ENCODE measurements around the gene STXBP5L. TPM values are rescaled to one million over a fixed set of nuclear protein-coding genes. Genes with fewer than 3 reads are reported as not detected.

The STXBP5L gene
- total RNA-seq, 6 experiments from 2014 or later, result 0.07 to 0.09 TPM; not detected in 4

GRCh38 chr3:121126707-121127035, 218.7 kb downstream of the STXBP5L start:
- Mint-ChIP-seq H3K36me3 (ENCODE audit: low read depth) (no peaks in the 10 kb centered on the region), H3K4me3 (no peak overlapping the region), H3K9me3 (no peaks in the 10 kb centered on the region), H3K27me3 (ENCODE audit: insufficient read depth) (no peaks in the 10 kb centered on the region; the same call in 1 of the 2 replicates), H3K4me1 (ENCODE audit: low read depth) (no peaks in the 10 kb centered on the region), H3K27ac (no peak overlapping the region)
- TF ChIP-seq CTCF (IDR thresholded peaks at IDR 0.05), result no peak
- no peak for DNase-seq

- H3K9me3 Mint-ChIP-seq, result no peaks in the 10 kb centered on the region
- peak; percentile 35 for DNase-seq
- peaks cover 47% of the 10 kb centered on the region for H3K4me1 Mint-ChIP-seq (ENCODE audit: low read depth)
- H3K4me3 Mint-ChIP-seq, result peak overlapping the region; percentile 55; the same call in 1 of the 2 replicates
- no peaks in the 10 kb centered on the region for H3K27me3 Mint-ChIP-seq (ENCODE audit: insufficient read depth)
- peak; percentile 74 for TF ChIP-seq CTCF (IDR thresholded peaks at IDR 0.05)
- no peaks in the 10 kb centered on the region for H3K36me3 Mint-ChIP-seq (ENCODE audit: low read depth)
- no peak overlapping the region for H3K27ac Mint-ChIP-seq
Measured at GRCh38 chr3:121152573-121152972, 244.6 kb downstream of the STXBP5L start.

- no peak overlapping the region; the same call in 1 of the 2 replicates for H3K4me3 Mint-ChIP-seq
- no peaks in the 10 kb centered on the region for H3K9me3 Mint-ChIP-seq
- no peaks in the 10 kb centered on the region for H3K36me3 Mint-ChIP-seq (ENCODE audit: low read depth)
- no peak for DNase-seq
- H3K4me1 Mint-ChIP-seq (ENCODE audit: low read depth), result peaks cover 42% of the 10 kb centered on the region
- H3K27me3 Mint-ChIP-seq (ENCODE audit: insufficient read depth), result no peaks in the 10 kb centered on the region
- no peak for TF ChIP-seq CTCF (IDR thresholded peaks at IDR 0.05)
- peak overlapping the region; percentile 57; the same call in 1 of the 2 replicates for H3K27ac Mint-ChIP-seq
Measured at GRCh38 chr3:121153851-121154250, 245.8 kb downstream of the STXBP5L start.

- DNase-seq, result no peak
- Mint-ChIP-seq H3K4me1 (ENCODE audit: low read depth) (peaks cover 42% of the 10 kb centered on the region), H3K9me3 (no peaks in the 10 kb centered on the region), H3K4me3 (peak overlapping the region; percentile 14; the same call in 1 of the 2 replicates), H3K27ac (peak overlapping the region; percentile 12; the same call in 1 of the 2 replicates), H3K36me3 (ENCODE audit: low read depth) (no peaks in the 10 kb centered on the region), H3K27me3 (ENCODE audit: insufficient read depth) (no peaks in the 10 kb centered on the region)
- no peak for TF ChIP-seq CTCF (IDR thresholded peaks at IDR 0.05)
Measured at GRCh38 chr3:121155028-121155427, 247.0 kb downstream of the STXBP5L start.

- Mint-ChIP-seq H3K4me3 (peak overlapping the region; percentile 31; the same call in 1 of the 2 replicates), H3K9me3 (no peaks in the 10 kb centered on the region; the same call in 1 of the 2 replicates), H3K4me1 (ENCODE audit: low read depth) (peaks cover 6% of the 10 kb centered on the region; the same call in 1 of the 2 replicates), H3K27ac (no peak overlapping the region), H3K36me3 (ENCODE audit: low read depth) (no peaks in the 10 kb centered on the region), H3K27me3 (ENCODE audit: insufficient read depth) (peaks cover 4% of the 10 kb centered on the region; the same call in 1 of the 2 replicates)
- DNase-seq, result no peak
- TF ChIP-seq CTCF (IDR thresholded peaks at IDR 0.05), result no peak
Measured at GRCh38 chr3:121165397-121165837, 257.4 kb downstream of the STXBP5L start.

Measured in HFFc6 (cell line).